HS-27A (cell line): ENCODE results near the gene ACTR5.

Experiments
- DNase-seq: peaks from one replicate; pipeline ENCODE4 v3.0.0-alpha.2; 2012; ENCODE audit warnings: low read depth, missing footprints

The ACTR5 gene

DNA sequence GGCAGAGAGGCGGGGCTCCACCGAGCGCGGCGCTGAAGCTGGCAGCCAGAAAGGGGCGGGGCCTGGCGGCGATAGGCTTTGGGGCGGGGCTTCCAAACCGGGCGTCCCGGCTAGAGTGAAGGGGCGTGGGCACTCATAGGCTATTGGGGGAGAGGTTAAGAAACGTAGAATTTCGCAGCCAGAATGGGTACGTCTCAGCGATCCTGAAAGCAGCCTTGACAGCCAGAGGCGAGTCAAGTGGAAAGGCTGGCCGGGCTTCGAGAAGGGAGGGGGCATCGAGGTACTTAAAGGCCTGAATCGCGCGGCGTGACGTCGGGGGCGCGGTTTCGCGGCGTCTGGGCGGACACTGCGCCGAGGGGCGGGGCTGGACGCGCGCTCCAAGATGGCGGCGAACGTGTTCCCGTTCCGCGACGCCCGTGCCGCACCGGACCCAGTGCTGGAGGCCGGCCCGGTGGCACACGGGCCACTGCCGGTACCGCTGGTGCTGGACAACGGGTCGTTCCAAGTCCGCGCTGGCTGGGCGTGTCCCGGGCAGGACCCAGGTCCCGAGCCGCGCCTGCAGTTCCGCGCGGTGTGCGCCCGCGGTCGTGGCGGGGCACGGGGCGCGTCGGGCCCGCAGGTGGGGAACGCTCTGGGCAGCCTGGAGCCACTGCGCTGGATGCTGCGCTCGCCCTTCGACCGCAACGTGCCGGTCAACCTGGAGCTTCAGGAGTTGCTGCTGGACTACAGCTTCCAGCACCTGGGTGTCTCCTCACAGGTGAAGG, at the start of gene ACTR5:
Gene ACTR5 (plus strand): TSS at position 364 of the 764 bp plus-strand sequence. CDS start 19 bp downstream, at position 383.
- DNase-seq, result peak; percentile 89

GRCh38 chr20:38698541-38698940, 49.7 kb upstream of the ACTR5 start:
- DNase-seq, result no peak

GRCh38 chr20:38700141-38700540, 48.1 kb upstream of the ACTR5 start:
- no peak for DNase-seq

DNA sequence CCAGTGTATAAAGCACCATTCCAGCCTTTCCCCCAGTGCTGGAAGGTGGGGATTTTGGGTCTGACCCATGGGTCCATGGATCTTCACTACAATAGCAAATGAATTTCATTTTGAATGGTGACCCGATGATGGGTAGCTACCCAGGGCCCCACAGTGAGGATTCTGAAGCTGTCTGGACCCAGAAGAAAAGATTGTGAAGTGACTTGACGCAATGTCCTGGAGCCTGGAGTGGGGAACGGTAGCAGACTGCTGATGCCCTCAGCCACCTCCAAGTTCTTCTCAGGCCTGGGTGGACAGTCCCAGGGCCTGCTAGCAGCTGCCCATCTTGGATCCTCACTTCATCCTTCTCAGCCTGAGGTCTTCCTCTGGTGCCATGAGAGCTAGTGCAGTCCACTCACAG, 47.3 kb upstream of the ACTR5 start:
- DNase-seq, result no peak

DNA sequence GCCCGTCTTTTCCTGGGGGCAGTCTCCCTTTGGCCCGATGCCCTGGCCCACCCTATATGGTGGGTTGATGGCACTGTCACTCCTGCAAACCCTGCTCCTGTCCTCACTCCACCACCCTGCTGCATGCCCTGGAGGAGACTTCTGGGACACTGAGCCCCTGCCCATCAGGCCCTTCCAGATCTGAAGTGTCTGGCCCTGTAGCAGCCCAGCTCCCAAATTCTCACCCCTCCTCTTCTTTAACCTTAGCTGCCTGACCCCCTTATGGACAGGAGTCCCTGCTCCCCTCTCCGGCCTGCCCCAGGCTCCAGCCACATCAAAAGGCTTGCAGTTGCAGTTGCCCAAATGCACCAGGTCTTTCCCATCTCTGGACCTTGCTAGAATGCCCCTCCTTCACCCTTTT, 44.7 kb upstream of the ACTR5 start:
- no peak for DNase-seq

GRCh38 chr20:38704136-38704535, 44.1 kb upstream of the ACTR5 start:
- DNase-seq, result no peak

GRCh38 chr20:38706509-38706908, 41.8 kb upstream of the ACTR5 start:
- no peak for DNase-seq

DNA sequence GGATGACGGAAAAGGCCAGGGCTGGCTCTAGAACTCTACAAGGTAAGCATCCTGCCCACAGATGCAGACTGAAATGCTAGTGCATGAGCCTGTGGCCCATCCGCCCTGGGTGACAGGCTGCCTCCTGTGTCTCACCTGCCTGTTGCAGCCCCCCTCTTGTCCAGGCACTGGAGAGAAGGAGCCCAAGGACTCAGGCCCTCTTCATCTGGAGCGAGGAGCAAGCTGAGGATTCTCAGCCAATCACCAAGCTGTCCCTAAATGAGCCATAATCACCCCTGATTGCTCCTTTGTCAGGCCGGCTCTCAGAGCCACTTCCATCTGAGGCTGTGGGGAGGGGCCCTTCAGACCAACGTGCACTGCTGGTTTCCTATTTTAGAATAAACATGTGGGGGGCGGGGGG, 34.0 kb upstream of the ACTR5 start:
- DNase-seq, result no peak

DNA sequence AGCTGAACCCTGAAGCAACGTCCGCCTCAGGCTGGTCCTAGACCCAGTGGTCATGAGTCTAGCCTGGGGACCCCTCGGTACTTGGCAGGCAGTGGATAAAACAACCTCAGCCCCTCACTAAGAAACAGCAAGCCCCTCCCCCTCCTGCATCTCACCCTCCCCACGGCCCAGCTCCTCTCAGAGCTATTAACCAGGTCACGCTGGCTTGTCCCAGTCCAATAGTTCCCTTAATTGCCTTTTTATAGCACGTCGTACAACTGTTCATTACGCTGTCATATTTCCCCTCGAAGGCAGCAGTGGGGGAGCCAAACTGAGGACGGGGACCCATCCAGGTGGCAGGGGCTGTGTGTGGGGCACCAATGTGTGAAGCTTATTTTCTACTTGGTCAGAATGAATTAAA, 32.6 kb upstream of the ACTR5 start:
- no peak for DNase-seq

- DNase-seq, result no peak
Observed at GRCh38 chr20:38722683-38723016, 25.6 kb upstream of the ACTR5 start.

DNA sequence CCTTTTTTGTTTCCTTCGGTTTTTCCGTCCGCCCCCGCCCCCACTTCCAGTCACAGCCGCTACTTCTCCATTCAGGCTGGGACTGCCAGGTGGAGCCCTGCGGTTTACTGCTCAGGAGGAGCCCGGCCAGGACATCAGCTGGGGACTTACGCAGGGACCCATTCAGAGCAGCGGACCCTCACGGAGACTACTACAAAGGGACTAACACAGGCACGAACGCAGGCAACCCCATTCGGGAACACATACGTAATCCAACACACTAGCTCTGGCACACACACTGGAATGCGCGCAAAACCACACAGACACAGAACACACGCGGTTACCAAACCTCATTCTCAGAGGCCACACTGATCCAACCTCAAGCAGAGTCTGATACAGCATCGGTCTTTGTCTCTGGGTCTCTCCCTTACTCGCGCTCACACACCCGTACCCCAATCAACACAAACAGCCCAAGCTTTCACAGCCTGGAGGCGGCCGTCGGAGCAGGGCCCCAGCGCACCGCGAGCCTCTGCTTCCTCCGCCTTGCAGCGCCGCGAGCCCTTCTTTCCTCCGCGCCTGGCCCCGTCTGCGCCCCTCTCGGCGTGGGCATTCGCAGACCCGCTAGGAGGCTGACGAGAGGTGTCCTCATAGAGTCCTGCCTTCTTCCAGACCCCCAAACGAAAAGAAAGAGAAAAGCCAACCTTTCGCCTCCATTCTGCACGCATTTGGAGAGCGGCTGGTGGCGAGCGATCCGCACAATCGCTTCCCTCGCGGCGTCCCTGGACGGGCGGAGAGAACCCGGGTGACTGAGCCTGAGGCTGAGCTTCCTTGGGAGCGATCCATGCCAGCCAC, 25.0 kb upstream of the ACTR5 start:
- DNase-seq, result no peak

GRCh38 chr20:38723848-38724625, 24.2 kb upstream of the ACTR5 start, which contains the start of gene SLC32A1:
Gene SLC32A1 (plus strand): TSS chr20:38724486. CDS start chr20:38724725, 239 bp downstream.
- no peak for DNase-seq

DNA sequence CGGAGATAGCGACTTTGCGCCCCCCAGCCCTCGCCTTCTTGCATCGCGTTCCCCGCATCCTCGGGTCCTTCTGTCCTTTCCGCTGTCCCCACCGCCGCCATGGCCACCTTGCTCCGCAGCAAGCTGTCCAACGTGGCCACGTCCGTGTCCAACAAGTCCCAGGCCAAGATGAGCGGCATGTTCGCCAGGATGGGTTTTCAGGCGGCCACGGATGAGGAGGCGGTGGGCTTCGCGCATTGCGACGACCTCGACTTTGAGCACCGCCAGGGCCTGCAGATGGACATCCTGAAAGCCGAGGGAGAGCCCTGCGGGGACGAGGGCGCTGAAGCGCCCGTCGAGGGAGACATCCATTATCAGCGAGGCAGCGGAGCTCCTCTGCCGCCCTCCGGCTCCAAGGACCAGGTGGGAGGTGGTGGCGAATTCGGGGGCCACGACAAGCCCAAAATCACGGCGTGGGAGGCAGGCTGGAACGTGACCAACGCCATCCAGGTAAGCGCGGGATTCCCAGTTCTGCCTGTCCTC, 23.6 kb upstream of the ACTR5 start:
- no peak for DNase-seq

GRCh38 chr20:38725148-38725901, 22.9 kb upstream of the ACTR5 start:
- DNase-seq, result no peak

GRCh38 chr20:38725931-38726803, 22.1 kb upstream of the ACTR5 start:
- DNase-seq, result no peak

DNA sequence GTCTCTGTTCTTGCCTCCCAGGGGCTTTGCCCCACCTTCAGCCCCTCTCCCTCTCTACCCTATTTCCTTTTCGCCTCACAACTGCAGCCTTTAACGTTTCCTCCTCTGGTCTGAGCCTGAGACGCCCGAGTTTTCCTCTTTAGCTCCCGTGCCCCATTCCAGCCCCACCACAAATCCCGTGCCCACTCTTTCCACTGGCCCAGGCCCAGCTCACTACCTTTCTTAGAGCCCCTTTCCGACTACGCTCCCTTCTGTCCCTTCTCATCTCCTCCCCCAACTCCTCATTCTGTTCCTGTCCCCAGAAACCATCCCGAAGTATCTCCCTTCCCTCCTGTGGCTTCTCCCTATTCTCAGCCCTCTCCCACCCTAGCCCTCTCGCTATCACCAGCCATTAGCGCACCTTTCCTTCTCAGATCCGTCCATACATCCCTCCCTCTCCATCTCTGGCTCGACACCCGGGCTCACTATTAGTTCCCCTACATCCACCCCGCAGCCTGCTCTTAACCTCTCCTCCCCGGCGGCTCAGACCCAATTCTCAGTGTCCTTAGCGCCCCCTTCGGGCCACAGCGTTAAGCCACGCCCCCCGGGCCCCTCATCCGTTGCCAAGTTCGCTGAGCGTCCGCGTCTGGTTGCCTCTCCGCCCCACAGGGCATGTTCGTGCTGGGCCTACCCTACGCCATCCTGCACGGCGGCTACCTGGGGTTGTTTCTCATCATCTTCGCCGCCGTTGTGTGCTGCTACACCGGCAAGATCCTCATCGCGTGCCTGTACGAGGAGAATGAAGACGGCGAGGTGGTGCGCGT, 21.3 kb upstream of the ACTR5 start:
- DNase-seq, result no peak

DNA sequence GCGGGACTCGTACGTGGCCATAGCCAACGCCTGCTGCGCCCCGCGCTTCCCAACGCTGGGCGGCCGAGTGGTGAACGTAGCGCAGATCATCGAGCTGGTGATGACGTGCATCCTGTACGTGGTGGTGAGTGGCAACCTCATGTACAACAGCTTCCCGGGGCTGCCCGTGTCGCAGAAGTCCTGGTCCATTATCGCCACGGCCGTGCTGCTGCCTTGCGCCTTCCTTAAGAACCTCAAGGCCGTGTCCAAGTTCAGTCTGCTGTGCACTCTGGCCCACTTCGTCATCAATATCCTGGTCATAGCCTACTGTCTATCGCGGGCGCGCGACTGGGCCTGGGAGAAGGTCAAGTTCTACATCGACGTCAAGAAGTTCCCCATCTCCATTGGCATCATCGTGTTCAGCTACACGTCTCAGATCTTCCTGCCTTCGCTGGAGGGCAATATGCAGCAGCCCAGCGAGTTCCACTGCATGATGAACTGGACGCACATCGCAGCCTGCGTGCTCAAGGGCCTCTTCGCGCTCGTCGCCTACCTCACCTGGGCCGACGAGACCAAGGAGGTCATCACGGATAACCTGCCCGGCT, 20.6 kb upstream of the ACTR5 start:
- DNase-seq, result no peak

- no peak for DNase-seq
Observed at GRCh38 chr20:38728191-38728781, 20.0 kb upstream of the ACTR5 start.
